Vagina (tissue), 2 donors: ENCODE measurements around the gene HOXA5.

Source experiments
- CTCF ChIP-seq, 3 experiments: fragments of 450-650 bp in 2 of 3; fragments of 200-600 bp in 1 of 3; sonication (generic) in 1 of 3; IDR thresholded peaks; one replicate each; pipeline ENCODE4 v1.5.1; 2017 to 2019; ENCODE audit warnings: antibody characterized with exemption in 3 of 3, mild to moderate bottlenecking in 2 of 3, moderate library complexity in 2 of 3
- POLR2A ChIP-seq, 2 donors: fragments of 450-650 bp; IDR thresholded peaks; one replicate each; pipeline ENCODE4 v1.6.1; 2017; ENCODE audit warnings: antibody characterized with exemption in 2 of 2, mild to moderate bottlenecking in 2 of 2, moderate library complexity in 2 of 2

DNA sequence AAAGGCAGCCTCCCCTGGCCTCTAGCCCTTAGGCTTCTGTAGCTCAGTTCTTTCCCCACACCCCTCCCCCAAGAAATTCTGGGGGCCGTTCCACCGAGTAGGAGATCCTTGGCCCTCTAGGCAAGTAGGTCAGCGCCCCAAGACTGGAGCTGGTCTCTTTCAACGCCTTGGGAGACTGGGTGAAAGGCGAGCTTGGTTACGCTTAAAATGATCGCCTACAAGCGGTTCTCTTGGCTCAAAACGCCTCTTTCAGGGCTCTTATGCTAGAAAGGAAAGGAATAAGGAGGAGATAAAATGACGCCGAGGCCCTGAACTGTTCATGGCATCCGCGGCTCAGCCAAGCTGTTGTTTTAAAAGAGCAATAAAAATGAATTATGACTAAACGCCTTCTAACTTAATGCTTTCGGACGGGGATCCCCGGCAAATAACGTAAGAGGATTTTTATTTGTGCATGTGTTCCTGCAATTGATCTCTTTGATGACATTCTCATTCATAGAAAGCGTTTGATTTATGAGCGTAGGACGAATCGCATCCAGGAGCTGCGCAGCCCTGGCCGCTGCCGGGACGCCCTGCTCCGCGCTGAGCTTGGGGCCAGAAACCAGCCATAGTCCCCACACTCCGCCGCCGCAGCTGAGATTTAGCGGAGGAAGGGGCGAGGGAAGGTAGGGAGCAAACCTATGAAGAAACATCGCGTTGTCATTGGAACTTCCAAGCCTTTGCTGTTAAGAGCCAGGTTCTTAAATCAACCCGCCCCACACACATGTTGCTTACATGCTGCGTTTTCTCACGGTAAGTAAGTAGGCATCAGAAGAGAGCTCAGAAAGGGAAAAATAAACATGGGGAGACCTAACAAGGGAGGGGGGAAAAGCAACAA is 44.7 kb downstream of the HOXA5 start:
- no peak for TF ChIP-seq CTCF (IDR thresholded peaks at IDR 0.05)
- no peak for TF ChIP-seq POLR2A (IDR thresholded peaks at IDR 0.05)
